ENCODE data around the gene AFF3.

The AFF3 gene

GRCh38 chr2:99898336-99899048 is 243.9 kb downstream of the AFF3 start:
- no peak for DNase-seq (ENCODE audit: extremely low spot score)
- POLR2A ChIA-PET: no interaction called here
- no peak for TF ChIP-seq SUZ12 (IDR thresholded peaks at IDR 0.05)
- no peak for TF ChIP-seq HDGF (IDR thresholded peaks at IDR 0.05; ENCODE audit: borderline replicate concordance)
- TF ChIP-seq, protein P1, sequence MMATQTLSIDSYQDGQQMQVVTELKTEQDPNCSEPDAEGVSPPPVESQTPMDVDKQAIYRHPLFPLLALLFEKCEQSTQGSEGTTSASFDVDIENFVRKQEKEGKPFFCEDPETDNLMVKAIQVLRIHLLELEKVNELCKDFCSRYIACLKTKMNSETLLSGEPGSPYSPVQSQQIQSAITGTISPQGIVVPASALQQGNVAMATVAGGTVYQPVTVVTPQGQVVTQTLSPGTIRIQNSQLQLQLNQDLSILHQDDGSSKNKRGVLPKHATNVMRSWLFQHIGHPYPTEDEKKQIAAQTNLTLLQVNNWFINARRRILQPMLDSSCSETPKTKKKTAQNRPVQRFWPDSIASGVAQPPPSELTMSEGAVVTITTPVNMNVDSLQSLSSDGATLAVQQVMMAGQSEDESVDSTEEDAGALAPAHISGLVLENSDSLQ (IDR thresholded peaks at IDR 0.05): no peak
- no peak for TF ChIP-seq LEF1 (IDR thresholded peaks at IDR 0.05; ENCODE audit: borderline replicate concordance)
- TF ChIP-seq ARNT (IDR thresholded peaks at IDR 0.05): no peak
- no peak for TF ChIP-seq SP1 (IDR thresholded peaks at IDR 0.05)
- no peak for TF ChIP-seq L3MBTL2 (conservative IDR thresholded peaks at IDR 0.05)
- TF ChIP-seq FOXM1 (IDR thresholded peaks at IDR 0.05; ENCODE audit: borderline replicate concordance): no peak
- TF ChIP-seq BHLHE40 (IDR thresholded peaks at IDR 0.05; ENCODE audit: borderline replicate concordance): no peak
- no peak for TF ChIP-seq ELF4 (IDR thresholded peaks at IDR 0.05)
- TF ChIP-seq TARDBP (IDR thresholded peaks at IDR 0.05): no peak
- no peak for TF ChIP-seq FOXK2 (IDR thresholded peaks at IDR 0.05)
- TF ChIP-seq CTBP1 (IDR thresholded peaks at IDR 0.05; ENCODE audit: borderline replicate concordance): no peak
- no peak for TF ChIP-seq FOXA1 (IDR thresholded peaks at IDR 0.05)
- TF ChIP-seq ZNF384 (IDR thresholded peaks at IDR 0.05): no peak
- TF ChIP-seq NFRKB (IDR thresholded peaks at IDR 0.05): no peak
- CTCF ChIA-PET: interaction anchor here (0.6 kb wide), 1 partner anchor 55 kb away, joined by 3 read pairs; no protein-coding TSS in a partner anchor

GRCh38 chr2:99891428-99891780 is 251.0 kb downstream of the AFF3 start:
- ChIA-PET CTCF (no interaction called here), POLR2A (no interaction called here)
- no peak for DNase-seq (ENCODE audit: extremely low spot score)
- TF ChIP-seq HDGF (IDR thresholded peaks at IDR 0.05; ENCODE audit: borderline replicate concordance) (no peak), ZNF384 (IDR thresholded peaks at IDR 0.05) (no peak), CTBP1 (IDR thresholded peaks at IDR 0.05; ENCODE audit: borderline replicate concordance) (no peak), TARDBP (IDR thresholded peaks at IDR 0.05) (no peak), SUZ12 (IDR thresholded peaks at IDR 0.05) (no peak), ELF4 (IDR thresholded peaks at IDR 0.05) (no peak), FOXA1 (IDR thresholded peaks at IDR 0.05) (no peak), FOXK2 (IDR thresholded peaks at IDR 0.05) (no peak), ARNT (IDR thresholded peaks at IDR 0.05) (no peak), NFRKB (IDR thresholded peaks at IDR 0.05) (no peak), BHLHE40 (IDR thresholded peaks at IDR 0.05; ENCODE audit: borderline replicate concordance) (no peak), FOXM1 (IDR thresholded peaks at IDR 0.05; ENCODE audit: borderline replicate concordance) (no peak), L3MBTL2 (conservative IDR thresholded peaks at IDR 0.05) (no peak)

GRCh38 chr2:99890568-99891427 is 251.6 kb downstream of the AFF3 start:
- ChIA-PET POLR2A (no interaction called here), CTCF (no interaction called here)
- no peak for DNase-seq (ENCODE audit: extremely low spot score)
- TF ChIP-seq TARDBP (IDR thresholded peaks at IDR 0.05) (no peak), L3MBTL2 (conservative IDR thresholded peaks at IDR 0.05) (no peak), CTBP1 (IDR thresholded peaks at IDR 0.05; ENCODE audit: borderline replicate concordance) (no peak), SUZ12 (IDR thresholded peaks at IDR 0.05) (no peak), FOXK2 (IDR thresholded peaks at IDR 0.05) (no peak)

DNA sequence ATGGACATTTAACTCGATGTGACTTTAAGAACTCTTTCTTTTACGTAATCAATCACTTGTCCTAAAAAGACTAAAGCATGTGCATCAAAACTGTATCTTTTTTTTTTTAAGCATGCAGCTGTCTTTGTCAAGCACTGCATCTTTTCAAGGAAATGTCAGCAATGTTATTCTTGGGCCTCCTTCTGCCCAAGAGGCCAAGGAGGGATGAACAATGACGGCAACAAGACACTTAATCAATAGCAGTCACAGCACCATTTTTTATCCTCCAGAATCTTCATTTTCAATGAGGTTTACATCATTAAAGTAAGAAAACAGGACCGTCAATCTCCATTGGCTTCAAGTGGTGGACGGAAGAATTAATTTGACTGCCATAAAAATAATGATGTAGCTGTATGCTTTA is 253.8 kb downstream of the AFF3 start:
- ChIA-PET CTCF (interaction anchor here (1.6 kb wide), 1 partner anchor 9 kb away, joined by 3 read pairs; no protein-coding TSS in a partner anchor), POLR2A (no interaction called here)
- TF ChIP-seq BHLHE40 (IDR thresholded peaks at IDR 0.05; ENCODE audit: borderline replicate concordance) (no peak), L3MBTL2 (conservative IDR thresholded peaks at IDR 0.05) (no peak)
- TF ChIP-seq, protein P1 (IDR thresholded peaks at IDR 0.05): peak; percentile 56
- no peak for DNase-seq (ENCODE audit: extremely low spot score)

DNA sequence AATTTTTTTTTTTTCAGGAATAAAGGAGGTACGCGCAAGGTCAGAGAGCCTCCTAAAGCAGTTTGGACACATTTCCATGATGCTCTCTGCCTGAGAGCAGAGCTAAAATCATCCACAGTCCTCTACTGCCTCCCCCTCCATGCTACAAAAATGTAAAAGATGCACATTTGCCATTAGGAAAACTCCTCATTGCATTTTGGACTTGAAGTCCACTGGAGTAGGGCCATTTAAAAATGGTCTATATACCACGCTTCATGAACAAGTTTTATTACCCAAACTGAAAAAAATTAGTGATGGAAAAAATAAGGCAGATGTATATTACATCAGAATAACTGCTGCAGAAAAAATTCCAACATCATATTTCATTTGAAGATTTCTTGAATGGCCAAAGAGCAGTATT is 256.0 kb downstream of the AFF3 start:
- CTCF ChIA-PET: no interaction called here
- no peak for DNase-seq (ENCODE audit: extremely low spot score)
- TF ChIP-seq FOXM1 (IDR thresholded peaks at IDR 0.05; ENCODE audit: borderline replicate concordance) (no peak), CTBP1 (IDR thresholded peaks at IDR 0.05; ENCODE audit: borderline replicate concordance) (no peak)
- POLR2A ChIA-PET: no interaction called here

GRCh38 chr2:99883358-99883757 is 259.0 kb downstream of the AFF3 start:
- no peak for TF ChIP-seq HDGF (IDR thresholded peaks at IDR 0.05; ENCODE audit: borderline replicate concordance)
- TF ChIP-seq BHLHE40 (IDR thresholded peaks at IDR 0.05; ENCODE audit: borderline replicate concordance): no peak
- no peak for TF ChIP-seq SUZ12 (IDR thresholded peaks at IDR 0.05)
- no peak for TF ChIP-seq SP1 (IDR thresholded peaks at IDR 0.05)
- TF ChIP-seq, protein P1 (IDR thresholded peaks at IDR 0.05): peak; percentile 56
- no peak for TF ChIP-seq CTBP1 (IDR thresholded peaks at IDR 0.05; ENCODE audit: borderline replicate concordance)
- TF ChIP-seq LEF1 (IDR thresholded peaks at IDR 0.05; ENCODE audit: borderline replicate concordance): no peak
- DNase-seq (ENCODE audit: extremely low spot score): no peak
- ChIA-PET CTCF (no interaction called here), POLR2A (interaction anchor here (1.4 kb wide), 1 partner anchor 21 kb away, joined by 3 read pairs; no protein-coding TSS in a partner anchor)

Data from HEK293T (cell line).